Measurements from ENCODE around the gene CCDC154.

DNA sequence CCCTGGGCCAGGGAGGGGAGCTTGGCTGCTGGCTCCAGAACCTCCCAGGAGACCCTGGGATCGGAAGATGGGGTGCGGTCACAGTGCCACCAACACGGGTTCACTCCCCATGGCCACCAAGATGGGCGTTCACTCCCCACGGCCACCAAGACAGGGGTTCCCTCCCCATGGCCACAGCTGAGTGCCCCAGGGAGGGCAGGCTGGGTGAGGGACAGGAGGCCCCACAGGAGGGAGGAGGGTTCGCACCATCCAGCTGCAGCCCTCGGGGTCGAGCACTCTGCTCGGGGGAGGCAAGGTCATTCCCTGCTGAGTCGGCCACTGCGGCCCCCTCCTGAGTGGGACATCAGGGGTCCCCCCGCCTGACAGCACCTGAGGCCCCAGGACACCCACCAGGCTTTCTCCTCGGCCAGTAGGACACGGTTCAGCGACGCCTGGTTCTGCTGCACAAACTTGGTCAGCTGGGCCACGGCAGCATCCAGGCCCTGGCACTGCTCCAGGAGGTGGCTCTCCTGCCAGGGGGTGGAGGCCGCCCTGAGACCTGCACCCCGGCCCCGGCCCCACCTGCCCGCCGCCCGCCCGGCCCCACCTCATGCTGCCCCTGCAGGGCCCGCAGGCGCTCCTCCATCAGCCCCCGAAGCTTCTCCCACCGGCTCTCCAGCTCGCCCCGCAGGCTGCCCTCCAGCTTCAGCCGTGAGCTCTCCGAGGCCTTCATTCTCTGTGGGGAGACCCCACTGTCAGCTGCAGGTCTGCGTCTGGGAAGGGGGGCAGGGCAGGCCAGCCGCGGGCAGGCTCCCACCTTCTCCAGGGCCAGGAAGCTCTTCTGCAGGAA, 5.9 kb downstream of the CCDC154 start:
- TF ChIP-seq, protein P1, sequence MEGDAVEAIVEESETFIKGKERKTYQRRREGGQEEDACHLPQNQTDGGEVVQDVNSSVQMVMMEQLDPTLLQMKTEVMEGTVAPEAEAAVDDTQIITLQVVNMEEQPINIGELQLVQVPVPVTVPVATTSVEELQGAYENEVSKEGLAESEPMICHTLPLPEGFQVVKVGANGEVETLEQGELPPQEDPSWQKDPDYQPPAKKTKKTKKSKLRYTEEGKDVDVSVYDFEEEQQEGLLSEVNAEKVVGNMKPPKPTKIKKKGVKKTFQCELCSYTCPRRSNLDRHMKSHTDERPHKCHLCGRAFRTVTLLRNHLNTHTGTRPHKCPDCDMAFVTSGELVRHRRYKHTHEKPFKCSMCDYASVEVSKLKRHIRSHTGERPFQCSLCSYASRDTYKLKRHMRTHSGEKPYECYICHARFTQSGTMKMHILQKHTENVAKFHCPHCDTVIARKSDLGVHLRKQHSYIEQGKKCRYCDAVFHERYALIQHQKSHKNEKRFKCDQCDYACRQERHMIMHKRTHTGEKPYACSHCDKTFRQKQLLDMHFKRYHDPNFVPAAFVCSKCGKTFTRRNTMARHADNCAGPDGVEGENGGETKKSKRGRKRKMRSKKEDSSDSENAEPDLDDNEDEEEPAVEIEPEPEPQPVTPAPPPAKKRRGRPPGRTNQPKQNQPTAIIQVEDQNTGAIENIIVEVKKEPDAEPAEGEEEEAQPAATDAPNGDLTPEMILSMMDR (IDR thresholded peaks at IDR 0.05) = no peak
- TF ChIP-seq POLR2AphosphoS5 (IDR thresholded peaks at IDR 0.05) = no peak
- TF ChIP-seq POLR2A (IDR thresholded peaks at IDR 0.05) = no peak

Data from suprapubic skin (tissue), 4 donors.